ENCODE data around the gene MELTF. TPM values are rescaled to one million over a fixed set of nuclear protein-coding genes. Genes with fewer than 3 reads are reported as not detected.
A peak's percentile ranks its signal among the peaks of the same experiment; 100 is the strongest.

The MELTF gene
- total and polyA plus RNA-seq, 2 donors from 2014 or later: 6.1 to 8.7 TPM

GRCh38 chr3:197012540-197012883 is 17.1 kb downstream of the MELTF start:
- no peaks in the 10 kb centered on the region for H3K27me3 ChIP-seq (ENCODE audit: control insufficient read depth, insufficient read depth, low read length)
- intact Hi-C loops (cut with DNase I): no loop called here

GRCh38 chr3:197011780-197012539 is 17.7 kb downstream of the MELTF start:
- intact Hi-C loops (cut with DNase I): no loop called here
- FAIRE-seq (no peak), DNase-seq (peak in 1 of 5 donors; percentile 53)
- Histone ChIP-seq H3K27ac (ENCODE audit: low read depth in 2 of 2, low read length in 2 of 2) (no peak overlapping the region), H3K36me3 (ENCODE audit: control insufficient read depth in 2 of 3, insufficient read depth in 3 of 3, low read length in 3 of 3) (no peaks in the 10 kb centered on the region), H3K27me3 (ENCODE audit: control insufficient read depth, insufficient read depth, low read length) (no peaks in the 10 kb centered on the region), H3K9ac (ENCODE audit: low read length in 3 of 3) (no peak overlapping the region), H3K9me3 (ENCODE audit: control insufficient read depth in 2 of 3, insufficient read depth in 1 of 3, low read length in 3 of 3) (no peaks in the 10 kb centered on the region), H3K4me3 (ENCODE audit: low read length in 3 of 3) (no peak overlapping the region), H3K4me1 (ENCODE audit: control insufficient read depth in 2 of 3, insufficient read depth in 2 of 3, low read depth in 1 of 3, low read length in 3 of 3) (no peaks in the 10 kb centered on the region)
- TF ChIP-seq, protein P1, sequence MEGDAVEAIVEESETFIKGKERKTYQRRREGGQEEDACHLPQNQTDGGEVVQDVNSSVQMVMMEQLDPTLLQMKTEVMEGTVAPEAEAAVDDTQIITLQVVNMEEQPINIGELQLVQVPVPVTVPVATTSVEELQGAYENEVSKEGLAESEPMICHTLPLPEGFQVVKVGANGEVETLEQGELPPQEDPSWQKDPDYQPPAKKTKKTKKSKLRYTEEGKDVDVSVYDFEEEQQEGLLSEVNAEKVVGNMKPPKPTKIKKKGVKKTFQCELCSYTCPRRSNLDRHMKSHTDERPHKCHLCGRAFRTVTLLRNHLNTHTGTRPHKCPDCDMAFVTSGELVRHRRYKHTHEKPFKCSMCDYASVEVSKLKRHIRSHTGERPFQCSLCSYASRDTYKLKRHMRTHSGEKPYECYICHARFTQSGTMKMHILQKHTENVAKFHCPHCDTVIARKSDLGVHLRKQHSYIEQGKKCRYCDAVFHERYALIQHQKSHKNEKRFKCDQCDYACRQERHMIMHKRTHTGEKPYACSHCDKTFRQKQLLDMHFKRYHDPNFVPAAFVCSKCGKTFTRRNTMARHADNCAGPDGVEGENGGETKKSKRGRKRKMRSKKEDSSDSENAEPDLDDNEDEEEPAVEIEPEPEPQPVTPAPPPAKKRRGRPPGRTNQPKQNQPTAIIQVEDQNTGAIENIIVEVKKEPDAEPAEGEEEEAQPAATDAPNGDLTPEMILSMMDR (IDR thresholded peaks at IDR 0.05; ENCODE audit: borderline replicate concordance, extremely low read depth, insufficient read depth): no peak

More at GRCh38 chr3:197012540-197012883, 17.1 kb downstream of the MELTF start:
- no peak overlapping the region for H3K4me3 ChIP-seq (ENCODE audit: low read length in 3 of 3)
- H3K9me3 ChIP-seq (ENCODE audit: control insufficient read depth in 2 of 3, insufficient read depth in 1 of 3, low read length in 3 of 3): no peaks in the 10 kb centered on the region
- no peaks in the 10 kb centered on the region for H3K36me3 ChIP-seq (ENCODE audit: control insufficient read depth in 2 of 3, insufficient read depth in 3 of 3, low read length in 3 of 3)
- TF ChIP-seq, protein P1 (IDR thresholded peaks at IDR 0.05; ENCODE audit: borderline replicate concordance, extremely low read depth, insufficient read depth): no peak
- no peak overlapping the region for H3K9ac ChIP-seq (ENCODE audit: low read length in 3 of 3)
- DNase-seq: no peak
- H3K27ac ChIP-seq (ENCODE audit: low read depth in 2 of 2, low read length in 2 of 2): no peak overlapping the region
- no peaks in the 10 kb centered on the region for H3K4me1 ChIP-seq (ENCODE audit: control insufficient read depth in 2 of 3, insufficient read depth in 2 of 3, low read depth in 1 of 3, low read length in 3 of 3)
- FAIRE-seq: no peak

DNA sequence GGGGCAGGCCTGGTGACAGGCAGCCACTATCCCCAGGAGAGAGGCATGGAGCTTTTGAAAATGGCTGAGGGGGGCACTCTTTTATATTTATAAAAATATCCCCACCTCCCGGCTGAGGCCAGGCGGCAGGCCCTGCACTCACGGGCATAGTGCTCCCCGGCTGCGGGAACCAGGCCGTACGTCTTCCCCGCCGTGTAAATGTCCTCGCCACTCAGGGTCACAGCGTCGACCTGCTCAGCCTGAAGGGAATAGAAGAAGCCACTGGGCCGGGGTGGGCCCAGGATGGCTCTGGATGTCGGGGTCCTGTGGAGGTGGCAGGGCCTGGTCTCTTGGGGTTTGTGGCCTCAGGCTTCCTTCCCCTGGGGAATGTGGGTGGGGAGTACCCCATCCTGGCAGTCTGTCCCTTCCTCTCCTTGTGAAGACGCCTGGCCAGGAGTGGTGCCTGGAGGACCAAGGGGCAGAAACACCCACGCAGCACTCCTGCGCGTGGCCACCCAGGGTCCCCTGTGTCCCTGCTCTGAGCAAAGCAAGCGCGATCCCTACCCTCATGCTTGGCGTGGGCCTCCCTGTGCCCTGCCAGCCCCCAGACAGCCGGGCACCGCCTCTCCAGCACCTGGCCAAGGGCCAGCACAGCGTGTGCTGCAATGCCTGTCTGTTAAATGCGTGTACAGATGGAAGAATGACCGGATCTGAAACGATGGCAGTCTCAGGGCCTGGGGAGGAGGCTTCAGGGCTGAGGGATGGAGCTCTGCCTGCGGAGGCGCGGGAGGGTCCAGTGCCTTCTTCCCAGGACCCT is 18.9 kb downstream of the MELTF start:
- no peaks in the 10 kb centered on the region for H3K4me1 ChIP-seq (ENCODE audit: control insufficient read depth in 2 of 3, insufficient read depth in 2 of 3, low read depth in 1 of 3, low read length in 3 of 3)
- FAIRE-seq (no peak), DNase-seq (peak in 1 of 5 donors; percentile 45)
- no peaks in the 10 kb centered on the region for H3K36me3 ChIP-seq (ENCODE audit: control insufficient read depth in 2 of 3, insufficient read depth in 3 of 3, low read length in 3 of 3)
- intact Hi-C loops (cut with DNase I): no loop called here
- no peaks in the 10 kb centered on the region for H3K27me3 ChIP-seq (ENCODE audit: control insufficient read depth, insufficient read depth, low read length)
- TF ChIP-seq, protein P1 (IDR thresholded peaks at IDR 0.05; ENCODE audit: borderline replicate concordance, extremely low read depth, insufficient read depth): no peak
- H3K4me3 ChIP-seq (ENCODE audit: low read length in 3 of 3): no peak overlapping the region
- H3K9me3 ChIP-seq (ENCODE audit: control insufficient read depth in 2 of 3, insufficient read depth in 1 of 3, low read length in 3 of 3): no peaks in the 10 kb centered on the region
- no peak overlapping the region for H3K9ac ChIP-seq (ENCODE audit: low read length in 3 of 3)
- no peak overlapping the region for H3K27ac ChIP-seq (ENCODE audit: low read depth in 2 of 2, low read length in 2 of 2)

Measured in kidney (tissue), 14 donors.